ENCODE measurements around the gene CEP85L.

Gene CEP85L

GRCh38 chr6:118663993-118664985 lies 12.9 kb upstream of the CEP85L start:
- in situ Hi-C loops (cut with HindIII; ENCODE audit: low pct_ligation_motif_present, low pct_unique_long_range_greater_than_20kb, low sequenced_read_pairs), result no loop called here

GRCh38 chr6:118661831-118662230 lies 10.4 kb upstream of the CEP85L start:
- no peak for DNase-seq
- in situ Hi-C loops (cut with HindIII; ENCODE audit: low pct_ligation_motif_present, low pct_unique_long_range_greater_than_20kb, low sequenced_read_pairs), result no loop called here

More at GRCh38 chr6:118663993-118664985, 12.9 kb upstream of the CEP85L start:
- no peak for DNase-seq

- in situ Hi-C loops (cut with HindIII; ENCODE audit: low pct_ligation_motif_present, low pct_unique_long_range_greater_than_20kb, low sequenced_read_pairs), result no loop called here
- DNase-seq, result no peak
Measured at GRCh38 chr6:118660218-118660569, 8.8 kb upstream of the CEP85L start.

- no peak for DNase-seq
- in situ Hi-C loops (cut with HindIII; ENCODE audit: low pct_ligation_motif_present, low pct_unique_long_range_greater_than_20kb, low sequenced_read_pairs), result no loop called here
Measured at GRCh38 chr6:118659513-118660217, 8.3 kb upstream of the CEP85L start.

GRCh38 chr6:118656847-118657451 lies 5.6 kb upstream of the CEP85L start:
- DNase-seq, result no peak
- in situ Hi-C loops (cut with HindIII; ENCODE audit: low pct_ligation_motif_present, low pct_unique_long_range_greater_than_20kb, low sequenced_read_pairs), result no loop called here

GRCh38 chr6:118652051-118652615 lies 742 bp upstream of the CEP85L start:
- in situ Hi-C loops (cut with HindIII; ENCODE audit: low pct_ligation_motif_present, low pct_unique_long_range_greater_than_20kb, low sequenced_read_pairs), result no loop called here
- no peak for DNase-seq

- peak; percentile 39 for DNase-seq
- in situ Hi-C loops (cut with HindIII; ENCODE audit: low pct_ligation_motif_present, low pct_unique_long_range_greater_than_20kb, low sequenced_read_pairs), result no loop called here
Measured at GRCh38 chr6:118650582-118651281, 659 bp downstream of the CEP85L start.

- DNase-seq, result peak; percentile 50
- in situ Hi-C loops (cut with HindIII; ENCODE audit: low pct_ligation_motif_present, low pct_unique_long_range_greater_than_20kb, low sequenced_read_pairs), result no loop called here
Measured at GRCh38 chr6:118649918-118650581, 1.3 kb downstream of the CEP85L start.

GRCh38 chr6:118648866-118649554 lies 2.4 kb downstream of the CEP85L start:
- in situ Hi-C loops (cut with HindIII; ENCODE audit: low pct_ligation_motif_present, low pct_unique_long_range_greater_than_20kb, low sequenced_read_pairs), result no loop called here
- DNase-seq, result no peak

GRCh38 chr6:118646977-118647376 lies 4.4 kb downstream of the CEP85L start:
- no peak for DNase-seq
- in situ Hi-C loops (cut with HindIII; ENCODE audit: low pct_ligation_motif_present, low pct_unique_long_range_greater_than_20kb, low sequenced_read_pairs), result no loop called here

- no peak for DNase-seq
- in situ Hi-C loops (cut with HindIII; ENCODE audit: low pct_ligation_motif_present, low pct_unique_long_range_greater_than_20kb, low sequenced_read_pairs), result no loop called here
Measured at GRCh38 chr6:118645395-118645794, 6.0 kb downstream of the CEP85L start.

GRCh38 chr6:118644007-118644406 lies 7.4 kb downstream of the CEP85L start:
- in situ Hi-C loops (cut with HindIII; ENCODE audit: low pct_ligation_motif_present, low pct_unique_long_range_greater_than_20kb, low sequenced_read_pairs), result no loop called here
- DNase-seq, result peak; percentile 7

- DNase-seq, result no peak
- in situ Hi-C loops (cut with HindIII; ENCODE audit: low pct_ligation_motif_present, low pct_unique_long_range_greater_than_20kb, low sequenced_read_pairs), result no loop called here
Measured at GRCh38 chr6:118641042-118641441, 10.3 kb downstream of the CEP85L start.

GRCh38 chr6:118639054-118639964 lies 12.1 kb downstream of the CEP85L start:
- DNase-seq, result no peak
- in situ Hi-C loops (cut with HindIII; ENCODE audit: low pct_ligation_motif_present, low pct_unique_long_range_greater_than_20kb, low sequenced_read_pairs), result no loop called here

- in situ Hi-C loops (cut with HindIII; ENCODE audit: low pct_ligation_motif_present, low pct_unique_long_range_greater_than_20kb, low sequenced_read_pairs), result no loop called here
- DNase-seq, result no peak
Measured at GRCh38 chr6:118638288-118638687, 13.1 kb downstream of the CEP85L start.

GRCh38 chr6:118635909-118636735 lies 15.3 kb downstream of the CEP85L start:
- in situ Hi-C loops (cut with HindIII; ENCODE audit: low pct_ligation_motif_present, low pct_unique_long_range_greater_than_20kb, low sequenced_read_pairs), result no loop called here
- no peak for DNase-seq

Measured in ACHN (cell line).